Spleen (tissue), 7 donors: Measurements from ENCODE around the gene SCRN1.

Experiments used
- CTCF ChIP-seq, 11 experiments: fragments of 200-600 bp in 7 of 11; fragments of 450-650 bp in 4 of 11; sonication (generic) in 4 of 11; IDR thresholded peaks in 8 of 11; conservative IDR thresholded peaks in 3 of 11; 1 replicate in 7 of 11; 2 replicates in 4 of 11; pipeline versions ENCODE4 v1.4.0 to v1.8.0; 2016 to 2021; ENCODE audit warnings: antibody characterized with exemption in 11 of 11, inconsistent platforms in 4 of 11, mild to moderate bottlenecking in 1 of 11
- POLR2A ChIP-seq, 3 donors: fragments of 450-650 bp; IDR thresholded peaks; one replicate each; pipeline ENCODE4 v1.5.1; 2017; ENCODE audit warnings: antibody characterized with exemption in 3 of 3, mild to moderate bottlenecking in 1 of 3
- donor health status: DM: no; HTN: no; CAD: no; lungs with moderate emphysema.
- donor health status: DM: no; HTN: no; CAD: no.
- donor health status: DM: no; HTN: no; CAD: no.

GRCh38 chr7:29970158-29970557 lies 19.4 kb downstream of the SCRN1 start:
- TF ChIP-seq CTCF (IDR thresholded peaks at IDR 0.05 in 8 of 11, conservative IDR thresholded peaks at IDR 0.05 in 3 of 11) (no peak), POLR2A (IDR thresholded peaks at IDR 0.05) (no peak)
